Upper lobe of left lung (tissue), 6 donors: ENCODE measurements around the gene HTRA1. TPM values are rescaled to one million over a fixed set of nuclear protein-coding genes. Genes with fewer than 3 reads are reported as not detected.

Experiments used
- ATAC-seq, 2 donors: fragments of 200-7000 bp; cut with Tn5 transposase; one replicate each; pipeline ENCODE4 v1.9.1; 2022; ENCODE audit warnings: mild to moderate bottlenecking in 2 of 2, moderate library complexity in 2 of 2; ENCODE audit not compliant: low FRiP score in 2 of 2
- DNase-seq, 2 donors: peaks; one replicate each; pipeline ENCODE4 v3.0.0-alpha.2; 2019 to 2020
- H3K27ac ChIP-seq, 4 donors: fragments of 200-600 bp; sonication (generic); one replicate each; pipeline ENCODE4 v1.5.1; 2016 to 2019
- H3K27me3 ChIP-seq, 4 donors: fragments of 200-600 bp; sonication (generic); one replicate each; pipeline ENCODE4 v1.5.1; 2017 to 2019
- H3K36me3 ChIP-seq, 4 donors: fragments of 200-600 bp; sonication (generic); one replicate each; pipeline ENCODE4 v1.5.1; 2016 to 2019
- H3K4me1 ChIP-seq, 4 donors: fragments of 200-600 bp; sonication (generic); one replicate each; pipeline ENCODE4 v1.5.1; 2018 to 2019
- H3K4me3 ChIP-seq, 4 donors: fragments of 200-600 bp; sonication (generic); one replicate each; pipeline ENCODE4 v1.5.1; 2017 to 2019; ENCODE audit warnings: mild to moderate bottlenecking in 2 of 4, moderate library complexity in 1 of 4
- H3K9me3 ChIP-seq, 4 donors: fragments of 200-600 bp; sonication (generic); one replicate each; pipeline ENCODE4 v1.5.1; 2018 to 2019
- EP300 ChIP-seq, 4 donors: sonication (generic); formaldehyde crosslinking; IDR thresholded peaks; one replicate each; pipeline ENCODE4 v1.5.1; 2017; ENCODE audit warnings: antibody characterized with exemption in 4 of 4, control low read depth in 2 of 4
- POLR2A ChIP-seq, 4 donors: fragments of 450-650 bp; IDR thresholded peaks; one replicate each; pipeline ENCODE4 v1.5.1; 2016 to 2017; ENCODE audit warnings: antibody characterized with exemption in 4 of 4, mild to moderate bottlenecking in 2 of 4
- POLR2AphosphoS5 ChIP-seq, 2 donors: sonication (generic); formaldehyde crosslinking; IDR thresholded peaks; one replicate each; pipeline ENCODE4 v1.5.1; 2017; ENCODE audit warnings: antibody characterized with exemption in 2 of 2
- WGBS, 2 donors: methylation state at CpG; one replicate each; pipeline ENCODE4 v1.1.5; 2017 to 2018; 5-methylcytosine and 5-hydroxymethylcytosine counted together
- total RNA-seq, 6 donors: library from RNA; depleted of rRNA in 4 of 6; stranded (reverse); fragments of >200 nt in 4 of 6; gene quantifications; one replicate each; pipeline versions ENCODE4 v1.1.0 to v1.2.1, GENCODE V29; 2016 to 2021
- TF ChIP-seq, protein P1 (sequence below), 6 experiments: fragments of 450-650 bp in 4 of 6; fragments of 200-600 bp in 2 of 6; sonication (generic) in 2 of 6; IDR thresholded peaks; one replicate each; pipeline ENCODE4 v1.5.1; 2016 to 2019; ENCODE audit warnings: antibody characterized with exemption in 6 of 6
- donor health status: DM: no; HTN: no; CAD: no; lungs with moderate emphysema.
- donor health status: DM: no; HTN: yes; CAD: no; lungs with severe emphysema.

The HTRA1 gene
- total RNA-seq, 6 donors from 2014 or later, result 20.7 to 72.8 (median 36.2) TPM

DNA sequence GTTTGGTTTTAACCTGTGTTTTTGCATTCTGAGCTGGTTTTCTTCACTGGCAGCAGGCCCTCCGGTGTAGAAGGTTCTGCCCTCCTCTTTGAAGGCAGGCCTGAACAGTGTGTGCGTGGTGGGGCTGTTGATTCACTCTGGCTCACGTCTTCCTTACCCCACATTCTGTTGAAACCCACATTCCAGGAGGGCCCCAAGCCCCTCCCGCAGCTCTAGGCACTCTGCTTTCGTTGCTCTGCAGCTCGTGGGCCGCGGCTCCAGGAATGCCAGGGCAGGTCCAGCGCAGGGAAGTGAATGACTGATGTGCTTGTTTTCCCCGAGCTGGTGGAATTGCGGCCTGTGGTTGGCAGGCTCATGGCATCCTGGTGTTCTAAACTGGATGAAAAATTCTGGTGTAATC, 49.0 kb downstream of the HTRA1 start:
- ATAC-seq (no peak), DNase-seq (peak in 1 of 2 donors; percentile 68)
- Histone ChIP-seq H3K27me3 (no peaks in the 10 kb centered on the region), H3K4me3 (no peak overlapping the region), H3K27ac (no peak overlapping the region), H3K4me1 (no peaks in the 10 kb centered on the region), H3K36me3 (peaks cover 0 to 33% (median 18%) of the 10 kb centered on the region in 4 donors), H3K9me3 (no peaks in the 10 kb centered on the region)
- TF ChIP-seq EP300 (IDR thresholded peaks at IDR 0.05) (no peak), POLR2AphosphoS5 (IDR thresholded peaks at IDR 0.05) (no peak), POLR2A (IDR thresholded peaks at IDR 0.05) (no peak)
- TF ChIP-seq, protein P1, sequence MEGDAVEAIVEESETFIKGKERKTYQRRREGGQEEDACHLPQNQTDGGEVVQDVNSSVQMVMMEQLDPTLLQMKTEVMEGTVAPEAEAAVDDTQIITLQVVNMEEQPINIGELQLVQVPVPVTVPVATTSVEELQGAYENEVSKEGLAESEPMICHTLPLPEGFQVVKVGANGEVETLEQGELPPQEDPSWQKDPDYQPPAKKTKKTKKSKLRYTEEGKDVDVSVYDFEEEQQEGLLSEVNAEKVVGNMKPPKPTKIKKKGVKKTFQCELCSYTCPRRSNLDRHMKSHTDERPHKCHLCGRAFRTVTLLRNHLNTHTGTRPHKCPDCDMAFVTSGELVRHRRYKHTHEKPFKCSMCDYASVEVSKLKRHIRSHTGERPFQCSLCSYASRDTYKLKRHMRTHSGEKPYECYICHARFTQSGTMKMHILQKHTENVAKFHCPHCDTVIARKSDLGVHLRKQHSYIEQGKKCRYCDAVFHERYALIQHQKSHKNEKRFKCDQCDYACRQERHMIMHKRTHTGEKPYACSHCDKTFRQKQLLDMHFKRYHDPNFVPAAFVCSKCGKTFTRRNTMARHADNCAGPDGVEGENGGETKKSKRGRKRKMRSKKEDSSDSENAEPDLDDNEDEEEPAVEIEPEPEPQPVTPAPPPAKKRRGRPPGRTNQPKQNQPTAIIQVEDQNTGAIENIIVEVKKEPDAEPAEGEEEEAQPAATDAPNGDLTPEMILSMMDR (IDR thresholded peaks at IDR 0.05), result no peak
- WGBS, 2 donors, result 83 to 85% methylated on average over 5 to 11 of the region's 11 CpGs

DNA sequence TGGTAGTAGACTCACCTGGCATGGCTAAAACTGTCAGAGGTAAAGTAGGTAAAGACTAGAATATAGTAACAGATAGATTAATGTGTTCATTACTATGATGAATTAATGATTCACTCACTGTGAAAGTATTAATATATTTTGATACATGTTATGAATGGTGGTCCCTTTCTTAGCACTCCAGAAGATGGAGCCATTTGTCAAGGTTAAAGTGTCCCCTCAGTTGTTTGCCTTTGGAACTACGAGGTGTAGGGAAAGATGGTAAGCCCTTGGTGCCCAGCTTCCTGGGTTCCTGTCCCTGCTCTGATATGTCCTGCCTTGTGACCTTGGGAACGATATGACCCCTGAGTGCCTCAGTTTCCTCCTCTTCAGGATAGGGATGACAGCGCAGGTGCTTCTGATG, 49.4 kb downstream of the HTRA1 start:
- TF ChIP-seq, protein P1 (IDR thresholded peaks at IDR 0.05), result no peak
- TF ChIP-seq POLR2A (IDR thresholded peaks at IDR 0.05) (no peak), POLR2AphosphoS5 (IDR thresholded peaks at IDR 0.05) (no peak), EP300 (IDR thresholded peaks at IDR 0.05) (no peak)
- H3K9me3 ChIP-seq, result no peaks in the 10 kb centered on the region
- no peak overlapping the region for H3K27ac ChIP-seq
- peaks cover 0 to 37% (median 20%) of the 10 kb centered on the region in 4 donors for H3K36me3 ChIP-seq
- no peaks in the 10 kb centered on the region for H3K4me1 ChIP-seq
- no peak overlapping the region for H3K4me3 ChIP-seq
- H3K27me3 ChIP-seq, result no peaks in the 10 kb centered on the region
- ATAC-seq (no peak), DNase-seq (no peak)
- WGBS, 2 donors, result 90% methylated on average over 3 of the region's 3 CpGs

DNA sequence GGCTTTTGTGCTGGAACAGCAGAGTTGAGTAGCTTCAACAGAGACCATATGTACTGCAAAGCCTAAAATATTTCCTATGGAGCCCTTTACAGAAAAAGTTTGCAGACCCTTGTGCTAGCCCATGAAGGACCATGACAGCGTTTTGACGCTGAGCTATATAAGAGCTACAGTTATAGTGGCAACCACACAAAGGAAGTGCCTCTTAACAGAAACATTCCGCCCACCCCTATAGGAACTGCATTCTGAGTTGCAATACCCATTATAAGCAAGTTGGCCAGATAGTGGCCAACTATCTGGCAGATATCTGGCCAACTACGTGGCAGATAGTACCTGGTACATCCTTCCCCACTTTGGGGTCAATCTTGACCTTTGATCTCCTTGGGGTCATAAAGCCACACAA, 51.7 kb downstream of the HTRA1 start:
- WGBS, 2 donors, result 72 to 82% methylated on average over 4 of the region's 4 CpGs
- no peak overlapping the region for H3K4me3 ChIP-seq
- no peaks in the 10 kb centered on the region for H3K27me3 ChIP-seq
- no peak overlapping the region for H3K27ac ChIP-seq
- no peaks in the 10 kb centered on the region for H3K4me1 ChIP-seq
- DNase-seq (no peak), ATAC-seq (no peak)
- H3K36me3 ChIP-seq, result peaks cover 0 to 37% (median 21%) of the 10 kb centered on the region in 4 donors
- no peaks in the 10 kb centered on the region for H3K9me3 ChIP-seq
- TF ChIP-seq POLR2AphosphoS5 (IDR thresholded peaks at IDR 0.05), result no peak
- TF ChIP-seq, protein P1 (IDR thresholded peaks at IDR 0.05), result no peak
- TF ChIP-seq EP300 (IDR thresholded peaks at IDR 0.05), result no peak
- TF ChIP-seq POLR2A (IDR thresholded peaks at IDR 0.05), result no peak

DNA sequence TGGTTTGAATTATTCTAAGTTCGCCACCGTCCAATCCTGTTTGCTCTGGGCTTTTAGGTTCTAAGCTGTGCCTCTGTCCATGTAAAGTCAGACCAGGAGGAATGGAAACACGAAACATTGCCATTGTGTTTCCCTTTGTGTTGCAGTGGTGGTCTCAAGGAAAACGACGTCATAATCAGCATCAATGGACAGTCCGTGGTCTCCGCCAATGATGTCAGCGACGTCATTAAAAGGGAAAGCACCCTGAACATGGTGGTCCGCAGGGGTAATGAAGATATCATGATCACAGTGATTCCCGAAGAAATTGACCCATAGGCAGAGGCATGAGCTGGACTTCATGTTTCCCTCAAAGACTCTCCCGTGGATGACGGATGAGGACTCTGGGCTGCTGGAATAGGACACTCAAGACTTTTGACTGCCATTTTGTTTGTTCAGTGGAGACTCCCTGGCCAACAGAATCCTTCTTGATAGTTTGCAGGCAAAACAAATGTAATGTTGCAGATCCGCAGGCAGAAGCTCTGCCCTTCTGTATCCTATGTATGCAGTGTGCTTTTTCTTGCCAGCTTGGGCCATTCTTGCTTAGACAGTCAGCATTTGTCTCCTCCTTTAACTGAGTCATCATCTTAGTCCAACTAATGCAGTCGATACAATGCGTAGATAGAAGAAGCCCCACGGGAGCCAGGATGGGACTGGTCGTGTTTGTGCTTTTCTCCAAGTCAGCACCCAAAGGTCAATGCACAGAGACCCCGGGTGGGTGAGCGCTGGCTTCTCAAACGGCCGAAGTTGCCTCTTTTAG, 52.9 kb downstream of the HTRA1 start:
- Histone ChIP-seq H3K9me3 (no peaks in the 10 kb centered on the region), H3K4me3 (no peak overlapping the region), H3K27me3 (no peaks in the 10 kb centered on the region), H3K27ac (no peak overlapping the region), H3K4me1 (no peaks in the 10 kb centered on the region), H3K36me3 (peaks cover 0 to 28% (median 17%) of the 10 kb centered on the region in 4 donors)
- whole genome bisulfite sequencing, 2 donors, result 92 to 93% methylated on average over 22 of the region's 22 CpGs
- ATAC-seq (no peak), DNase-seq (no peak)
- TF ChIP-seq POLR2AphosphoS5 (IDR thresholded peaks at IDR 0.05) (no peak), EP300 (IDR thresholded peaks at IDR 0.05) (no peak), POLR2A (IDR thresholded peaks at IDR 0.05) (no peak)
- TF ChIP-seq, protein P1 (IDR thresholded peaks at IDR 0.05), result no peak

DNA sequence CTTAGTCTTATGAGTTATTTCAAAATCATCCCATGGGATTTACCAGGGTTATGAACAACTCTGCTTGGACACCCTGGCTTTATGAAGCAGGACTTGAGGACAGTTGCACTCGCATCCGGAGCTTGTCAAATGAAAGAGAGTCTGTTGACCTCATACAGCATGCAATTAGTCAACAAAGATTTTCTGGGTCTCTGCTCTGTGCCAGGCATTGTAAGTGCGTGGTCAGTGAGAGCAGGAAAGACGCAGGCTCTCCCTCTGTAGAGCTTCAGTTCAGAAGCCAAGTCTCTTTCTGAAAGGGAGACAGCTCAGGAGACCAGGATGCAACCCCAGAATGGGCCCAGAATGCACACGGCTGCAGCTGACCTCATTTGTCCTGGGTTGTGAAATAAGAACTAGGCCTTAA, 53.7 kb downstream of the HTRA1 start:
- Histone ChIP-seq H3K4me1 (no peaks in the 10 kb centered on the region), H3K27ac (no peak overlapping the region), H3K9me3 (no peaks in the 10 kb centered on the region), H3K4me3 (no peak overlapping the region), H3K27me3 (no peaks in the 10 kb centered on the region), H3K36me3 (peaks cover 0 to 24% (median 13%) of the 10 kb centered on the region in 4 donors)
- ATAC-seq (no peak), DNase-seq (no peak)
- WGBS, 2 donors, result 67 to 84% methylated on average over 5 of the region's 5 CpGs
- TF ChIP-seq EP300 (IDR thresholded peaks at IDR 0.05), result no peak
- no peak for TF ChIP-seq POLR2A (IDR thresholded peaks at IDR 0.05)
- TF ChIP-seq, protein P1 (IDR thresholded peaks at IDR 0.05), result no peak
- TF ChIP-seq POLR2AphosphoS5 (IDR thresholded peaks at IDR 0.05), result no peak
